Measurements from ENCODE around the gene AMBP. TPM values are rescaled to one million over a fixed set of nuclear protein-coding genes. Genes with fewer than 3 reads are reported as not detected.
A peak's percentile ranks its signal among the peaks of the same experiment; 100 is the strongest.

AMBP gene
- total RNA-seq, 1 donor from 2014 or later, result not detected

GRCh38 chr9:114096041-114096511 is 18.0 kb upstream of the AMBP start:
- peaks cover 4% of the 10 kb centered on the region for H3K27me3 ChIP-seq (ENCODE audit: control insufficient read depth, insufficient read depth, low read length)
- FAIRE-seq (peak; percentile 32), DNase-seq (ENCODE audit: low read depth) (no peak)
- no peak overlapping the region for H3K4me3 ChIP-seq (ENCODE audit: low read depth, low read length)
- TF ChIP-seq CTCF (IDR thresholded peaks at IDR 0.05; ENCODE audit: insufficient read depth, low read length, severe bottlenecking), result no peak
- H3K36me3 ChIP-seq (ENCODE audit: control insufficient read depth, insufficient read depth, low read length), result no peaks in the 10 kb centered on the region

DNA sequence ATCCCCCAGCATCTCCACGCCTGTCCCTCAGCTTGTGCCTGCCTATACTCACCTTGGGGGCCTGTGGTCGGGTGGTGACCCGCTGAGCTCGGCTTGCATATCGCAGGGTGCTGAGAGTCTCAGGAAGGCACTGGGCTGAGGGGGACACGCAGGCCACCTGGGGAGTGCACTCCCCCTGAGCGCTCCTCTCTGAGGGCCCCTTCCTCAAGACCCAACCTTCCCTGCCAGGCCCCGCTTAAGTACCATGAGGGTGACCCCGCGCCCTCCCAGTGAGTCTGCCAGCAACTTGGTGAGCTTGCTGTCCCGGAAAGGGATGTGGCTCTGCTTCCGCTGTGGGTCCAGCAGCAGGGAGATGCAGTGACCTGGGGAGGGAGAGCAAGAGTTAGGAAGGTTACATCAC is 16.9 kb upstream of the AMBP start:
- FAIRE-seq (no peak), DNase-seq (ENCODE audit: low read depth) (no peak)
- Histone ChIP-seq H3K27me3 (ENCODE audit: control insufficient read depth, insufficient read depth, low read length) (peaks cover 4% of the 10 kb centered on the region), H3K4me3 (ENCODE audit: low read depth, low read length) (no peak overlapping the region), H3K36me3 (ENCODE audit: control insufficient read depth, insufficient read depth, low read length) (no peaks in the 10 kb centered on the region)
- TF ChIP-seq CTCF (IDR thresholded peaks at IDR 0.05; ENCODE audit: insufficient read depth, low read length, severe bottlenecking), result no peak

GRCh38 chr9:114093761-114094505 is 15.8 kb upstream of the AMBP start:
- FAIRE-seq, result no peak

DNA sequence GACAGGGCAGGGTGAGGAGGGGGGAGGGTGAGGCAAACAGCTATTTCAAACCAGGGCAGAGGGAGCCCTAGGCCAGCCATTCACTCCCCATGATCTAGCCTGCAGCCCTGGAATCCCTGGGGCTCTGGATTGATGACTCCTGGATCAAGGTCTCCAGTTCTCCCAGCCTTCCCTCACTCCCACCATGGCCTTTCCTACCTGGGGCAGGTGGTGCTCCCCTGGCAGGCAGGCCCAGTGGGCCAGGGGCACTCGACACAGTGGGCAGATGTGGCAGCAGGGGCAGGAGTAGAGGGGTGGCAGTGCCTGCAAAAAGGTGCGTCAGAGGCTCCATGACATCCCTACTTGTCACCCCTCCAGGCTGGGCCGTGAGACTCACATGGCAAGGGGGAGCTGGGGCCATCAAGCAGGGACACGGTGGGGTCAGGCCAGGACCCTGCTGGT is 15.0 kb upstream of the AMBP start:
- TF ChIP-seq CTCF (IDR thresholded peaks at IDR 0.05; ENCODE audit: insufficient read depth, low read length, severe bottlenecking), result no peak
- no peaks in the 10 kb centered on the region for H3K36me3 ChIP-seq (ENCODE audit: control insufficient read depth, insufficient read depth, low read length)
- H3K4me3 ChIP-seq (ENCODE audit: low read depth, low read length), result no peak overlapping the region
- DNase-seq (ENCODE audit: low read depth), result no peak
- no peak for FAIRE-seq
- peaks cover 5% of the 10 kb centered on the region for H3K27me3 ChIP-seq (ENCODE audit: control insufficient read depth, insufficient read depth, low read length)

More at GRCh38 chr9:114093761-114094505, 15.8 kb upstream of the AMBP start:
- no peak for DNase-seq (ENCODE audit: low read depth)
- TF ChIP-seq CTCF (IDR thresholded peaks at IDR 0.05; ENCODE audit: insufficient read depth, low read length, severe bottlenecking), result no peak
- H3K36me3 ChIP-seq (ENCODE audit: control insufficient read depth, insufficient read depth, low read length), result no peaks in the 10 kb centered on the region
- H3K27me3 ChIP-seq (ENCODE audit: control insufficient read depth, insufficient read depth, low read length), result peaks cover 7% of the 10 kb centered on the region
- H3K4me3 ChIP-seq (ENCODE audit: low read depth, low read length), result no peak overlapping the region

DNA sequence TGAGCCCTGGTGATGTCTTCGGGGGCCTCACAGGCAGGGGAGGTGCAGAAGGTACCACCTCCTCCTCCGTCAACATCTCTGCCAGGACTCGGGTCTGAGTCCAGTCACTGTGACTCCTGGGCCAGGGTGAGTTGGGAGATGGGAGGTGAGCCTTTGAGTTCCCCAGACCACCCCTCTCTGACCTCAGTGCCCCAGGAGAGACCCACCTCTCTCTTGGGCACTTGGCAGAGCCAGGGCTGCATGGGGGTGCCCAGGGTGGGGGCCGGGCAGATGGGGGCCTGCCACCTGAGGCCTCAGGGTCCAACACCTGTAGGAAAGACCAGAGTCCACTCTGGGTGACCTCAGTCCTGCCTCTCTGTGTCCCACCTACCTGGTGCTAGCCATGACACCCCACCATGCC is 14.2 kb upstream of the AMBP start:
- no peaks in the 10 kb centered on the region for H3K36me3 ChIP-seq (ENCODE audit: control insufficient read depth, insufficient read depth, low read length)
- FAIRE-seq, result no peak
- no peak for TF ChIP-seq CTCF (IDR thresholded peaks at IDR 0.05; ENCODE audit: insufficient read depth, low read length, severe bottlenecking)
- H3K4me3 ChIP-seq (ENCODE audit: low read depth, low read length), result no peak overlapping the region
- no peak for DNase-seq (ENCODE audit: low read depth)
- peaks cover 5% of the 10 kb centered on the region for H3K27me3 ChIP-seq (ENCODE audit: control insufficient read depth, insufficient read depth, low read length)
